PC-3 (cell line): Measurements from ENCODE around the gene CACNA1A. TPM values are rescaled to one million over a fixed set of nuclear protein-coding genes. Genes with fewer than 3 reads are reported as not detected.

Experiments used
- ATAC-seq: fragments of 200-7000 bp; cut with Tn5 transposase; 2 replicates; pipeline ENCODE4 v1.9.1; 2020; ENCODE audit warnings: mild to moderate bottlenecking, moderate library complexity
- BruUV-seq: library from RNA; stranded (reverse); fragments of 400-500 nt; replicated peaks from 2 replicates; lab custom pipeline; 2021; lab: Mats Ljungman, UMichigan
- CTCF ChIA-PET: fragments of 300-600 bp; sonication (Branson Sonifier 250); formaldehyde crosslinking; loops from one replicate; lab custom pipeline; 2022; ENCODE audit warnings: antibody characterized with exemption; lab: Charles Lee
- POLR2A ChIA-PET: fragments of 300-600 bp; sonication (Branson Sonifier 250); formaldehyde crosslinking; loops from one replicate; lab custom pipeline; 2022; ENCODE audit warnings: antibody characterized with exemption; ENCODE audit not compliant: unreplicated experiment; lab: Charles Lee
- DNase-seq: peaks from one replicate; pipeline ENCODE4 v3.0.0-alpha.2; 2015
- H2AFZ ChIP-seq: fragments of 300-600 bp; sonication (generic); 2 replicates; pipeline ENCODE4 v1.6.0; 2016; ENCODE audit warnings: antibody characterized with exemption, low read length
- H3F3A ChIP-seq: fragments of 300-600 bp; sonication (generic); one replicate; pipeline ENCODE4 v1.6.0; 2017; ENCODE audit warnings: antibody characterized with exemption, low read length, control low read depth, mild to moderate bottlenecking; ENCODE audit not compliant: unreplicated experiment
- H3K27ac ChIP-seq: fragments of 300-600 bp; sonication (generic); 2 replicates; pipeline ENCODE4 v1.5.1; 2016; ENCODE audit warnings: mild to moderate bottlenecking, low read length
- H3K27me3 ChIP-seq: fragments of 300-600 bp; sonication (generic); 2 replicates; pipeline ENCODE4 v1.6.1; 2016; ENCODE audit warnings: low read length, mixed read lengths
- H3K36me3 ChIP-seq: fragments of 300-600 bp; sonication (generic); 2 replicates; pipeline ENCODE4 v1.6.1; 2016; ENCODE audit warnings: low read depth, mixed run types, low read length, mixed read lengths
- H3K4me1 ChIP-seq: fragments of 300-600 bp; sonication (generic); 2 replicates; pipeline ENCODE4 v1.5.1; 2016; ENCODE audit warnings: low read length; ENCODE audit not compliant: insufficient read depth
- H3K4me2 ChIP-seq: fragments of 300-600 bp; sonication (generic); 2 replicates; pipeline ENCODE4 v1.6.0; 2016; ENCODE audit warnings: low read length
- H3K4me3 ChIP-seq: fragments of 300-600 bp; sonication (generic); 2 replicates; pipeline ENCODE4 v1.5.1; 2016; ENCODE audit warnings: mild to moderate bottlenecking, low read length, mixed read lengths
- H3K79me2 ChIP-seq: fragments of 300-600 bp; sonication (generic); 2 replicates; pipeline ENCODE4 v1.6.1; 2017; ENCODE audit warnings: low read length, mixed read lengths
- H3K9ac ChIP-seq: fragments of 300-600 bp; sonication (generic); 2 replicates; pipeline ENCODE4 v1.6.0; 2016; ENCODE audit warnings: mild to moderate bottlenecking, low read length
- H3K9me2 ChIP-seq: fragments of 300-600 bp; sonication (generic); replicated peaks from 2 replicates; pipeline ENCODE4 v1.6.1; 2016; ENCODE audit warnings: mixed run types, low read length, mixed read lengths
- H3K9me3 ChIP-seq: fragments of 300-600 bp; sonication (generic); 2 replicates; pipeline ENCODE4 v1.6.1; 2016; ENCODE audit warnings: low read length, mixed read lengths
- H4K20me1 ChIP-seq: fragments of 300-600 bp; sonication (generic); 2 replicates; pipeline ENCODE4 v1.6.1; 2016; ENCODE audit warnings: low read length, mixed read lengths
- EZH2 ChIP-seq: fragments of 300-600 bp; sonication (generic); IDR thresholded peaks from one replicate; pipeline ENCODE4 v1.6.1; 2017; ENCODE audit warnings: antibody characterized with exemption, mild to moderate bottlenecking, low read length; ENCODE audit not compliant: unreplicated experiment
- EZH2phosphoT487 ChIP-seq: fragments of 300-600 bp; sonication (generic); IDR thresholded peaks from 2 replicates; pipeline ENCODE4 v1.6.1; 2018; ENCODE audit warnings: mild to moderate bottlenecking, antibody characterized with exemption, low read length, borderline replicate concordance
- intact Hi-C: fragments of 100-400 bp; cut with micrococcal nuclease; formaldehyde crosslinking; loops from 2 replicates; pipeline ENCODE4 v1.9.0; 2023
- total RNA-seq: library from RNA; depleted of rRNA; stranded (reverse); fragments of >200 nt; gene quantifications from 2 replicates; pipeline ENCODE4 v1.2.3, GENCODE V29; 2014
- TF ChIP-seq, protein P1 (sequence below): fragments of 300-600 bp; sonication (generic); conservative IDR thresholded peaks from 2 replicates; pipeline ENCODE4 v1.5.1; 2017; ENCODE audit warnings: antibody characterized with exemption, low read depth, mild to moderate bottlenecking, low read length

Gene CACNA1A
- total RNA-seq, 1 experiment from 2014 or later: 0.62 TPM

DNA sequence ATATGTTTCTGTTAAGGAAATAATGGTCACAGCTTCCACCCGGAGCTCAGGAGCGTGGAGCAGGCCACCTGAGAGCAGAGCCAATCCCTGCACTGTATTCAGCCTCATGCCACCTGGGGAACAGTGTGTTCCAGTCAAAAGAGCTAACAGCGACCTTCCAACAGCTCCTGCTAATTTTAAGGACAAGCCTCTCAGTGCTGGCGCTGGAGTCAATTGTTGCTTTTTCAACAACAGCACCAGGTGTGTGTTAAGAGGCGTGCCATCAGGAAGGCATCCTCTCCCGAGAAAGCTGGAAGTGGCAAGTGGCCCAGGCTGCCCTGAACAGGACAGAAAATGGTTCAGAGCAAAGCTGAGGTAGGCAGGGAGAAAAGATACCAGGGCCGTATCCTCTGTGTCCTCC lies 102.0 kb downstream of the CACNA1A start:
- POLR2A ChIA-PET: no interaction called here
- H3K9ac ChIP-seq: no peak overlapping the region
- no peaks in the 10 kb centered on the region for H3K9me3 ChIP-seq
- intact Hi-C loops: no loop called here
- H3K27ac ChIP-seq: no peak overlapping the region
- TF ChIP-seq EZH2phosphoT487 (no peak), EZH2 (no peak)
- TF ChIP-seq, protein P1, sequence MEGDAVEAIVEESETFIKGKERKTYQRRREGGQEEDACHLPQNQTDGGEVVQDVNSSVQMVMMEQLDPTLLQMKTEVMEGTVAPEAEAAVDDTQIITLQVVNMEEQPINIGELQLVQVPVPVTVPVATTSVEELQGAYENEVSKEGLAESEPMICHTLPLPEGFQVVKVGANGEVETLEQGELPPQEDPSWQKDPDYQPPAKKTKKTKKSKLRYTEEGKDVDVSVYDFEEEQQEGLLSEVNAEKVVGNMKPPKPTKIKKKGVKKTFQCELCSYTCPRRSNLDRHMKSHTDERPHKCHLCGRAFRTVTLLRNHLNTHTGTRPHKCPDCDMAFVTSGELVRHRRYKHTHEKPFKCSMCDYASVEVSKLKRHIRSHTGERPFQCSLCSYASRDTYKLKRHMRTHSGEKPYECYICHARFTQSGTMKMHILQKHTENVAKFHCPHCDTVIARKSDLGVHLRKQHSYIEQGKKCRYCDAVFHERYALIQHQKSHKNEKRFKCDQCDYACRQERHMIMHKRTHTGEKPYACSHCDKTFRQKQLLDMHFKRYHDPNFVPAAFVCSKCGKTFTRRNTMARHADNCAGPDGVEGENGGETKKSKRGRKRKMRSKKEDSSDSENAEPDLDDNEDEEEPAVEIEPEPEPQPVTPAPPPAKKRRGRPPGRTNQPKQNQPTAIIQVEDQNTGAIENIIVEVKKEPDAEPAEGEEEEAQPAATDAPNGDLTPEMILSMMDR: no peak
- ATAC-seq (no peak), DNase-seq (no peak)
- no peaks in the 10 kb centered on the region for H3K79me2 ChIP-seq
- H2AFZ ChIP-seq: peak overlapping the region; percentile 13; the same call in 1 of the 2 replicates
- no peaks in the 10 kb centered on the region for H3K36me3 ChIP-seq
- H3K4me2 ChIP-seq: no peak overlapping the region
- no peak overlapping the region for H3K4me3 ChIP-seq
- no peaks in the 10 kb centered on the region for H3K9me2 ChIP-seq
- H4K20me1 ChIP-seq: no peaks in the 10 kb centered on the region
- peaks cover 20% of the 10 kb centered on the region for H3K4me1 ChIP-seq
- no TSS peak for BruUV-seq
- CTCF ChIA-PET: no interaction called here
- peaks cover 5% of the 10 kb centered on the region for H3F3A ChIP-seq
- no peaks in the 10 kb centered on the region for H3K27me3 ChIP-seq

DNA sequence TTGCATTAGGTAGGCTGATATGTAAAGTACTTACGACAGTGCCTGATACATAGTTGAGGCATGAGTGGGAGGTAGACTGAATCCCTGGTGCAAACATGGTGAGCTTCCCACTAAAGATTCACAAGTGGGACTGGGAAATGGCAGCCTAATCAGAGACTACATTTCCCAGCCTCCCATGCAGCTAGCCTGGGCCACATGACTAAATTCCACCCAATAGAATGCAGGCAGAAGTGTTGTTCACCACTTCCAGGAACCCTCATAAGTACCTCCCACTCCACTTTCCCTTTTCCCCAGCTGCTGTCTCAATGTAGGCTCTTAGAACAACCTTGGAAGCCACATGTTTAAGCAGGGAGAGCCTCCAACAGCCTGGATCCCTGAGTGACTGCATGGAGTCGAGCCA lies 104.9 kb downstream of the CACNA1A start:
- no peak overlapping the region for H3K4me2 ChIP-seq
- peaks cover 11% of the 10 kb centered on the region for H3F3A ChIP-seq
- H4K20me1 ChIP-seq: no peaks in the 10 kb centered on the region
- peak; percentile 61 for DNase-seq
- ATAC-seq: no peak
- H3K36me3 ChIP-seq: no peaks in the 10 kb centered on the region
- no peaks in the 10 kb centered on the region for H3K9me3 ChIP-seq
- no TSS peak for BruUV-seq
- no peaks in the 10 kb centered on the region for H3K27me3 ChIP-seq
- H3K27ac ChIP-seq: no peak overlapping the region
- no peak overlapping the region for H3K4me3 ChIP-seq
- CTCF ChIA-PET: no interaction called here
- no peaks in the 10 kb centered on the region for H3K9me2 ChIP-seq
- peaks cover 37% of the 10 kb centered on the region for H3K4me1 ChIP-seq
- no peak overlapping the region for H2AFZ ChIP-seq
- no peaks in the 10 kb centered on the region for H3K79me2 ChIP-seq
- no peak overlapping the region for H3K9ac ChIP-seq
- intact Hi-C loops: no loop called here
- POLR2A ChIA-PET: interaction anchor here (0.7 kb wide), 1 partner anchor 249 kb away, joined by 5 read pairs; no protein-coding TSS in a partner anchor
- TF ChIP-seq EZH2phosphoT487 (no peak), EZH2 (no peak)

DNA sequence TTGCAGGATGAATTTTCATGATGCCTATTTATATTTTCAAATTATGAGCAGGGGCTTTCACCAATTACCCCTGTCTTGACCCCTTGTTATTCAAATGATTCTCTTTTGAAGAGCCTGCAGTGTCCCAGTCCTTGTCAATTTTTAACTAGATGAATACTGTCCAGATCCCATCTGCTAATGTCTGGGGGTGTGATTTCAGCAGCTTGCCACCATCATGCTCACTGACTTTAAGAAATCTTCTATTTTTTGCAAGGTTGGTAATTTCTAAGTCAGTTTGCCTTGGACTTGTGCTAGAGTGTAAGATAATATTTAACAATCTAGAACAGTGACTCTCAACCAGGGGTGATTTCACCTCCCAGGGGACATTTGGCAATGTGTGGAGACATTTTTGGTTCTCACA lies 106.0 kb downstream of the CACNA1A start:
- TF ChIP-seq EZH2 (no peak), EZH2phosphoT487 (no peak)
- TF ChIP-seq, protein P1: no peak
- POLR2A ChIA-PET: no interaction called here

More for the DNA sequence above, 106.0 kb downstream of the CACNA1A start:
- Histone ChIP-seq H3K4me3 (no peak overlapping the region), H3K9me2 (no peaks in the 10 kb centered on the region), H3K36me3 (no peaks in the 10 kb centered on the region), H3K9ac (no peak overlapping the region), H3K4me1 (peaks cover 37% of the 10 kb centered on the region), H3K9me3 (no peaks in the 10 kb centered on the region), H3K27ac (peak overlapping the region; percentile 94), H3K4me2 (no peak overlapping the region), H2AFZ (no peak overlapping the region), H4K20me1 (no peaks in the 10 kb centered on the region), H3K79me2 (no peaks in the 10 kb centered on the region), H3K27me3 (no peaks in the 10 kb centered on the region), H3F3A (peaks cover 11% of the 10 kb centered on the region)
- intact Hi-C loops: no loop called here
- DNase-seq (no peak), ATAC-seq (no peak)
- CTCF ChIA-PET: interaction anchor here (0.5 kb wide), 1 partner anchor 236 kb away, joined by 4 read pairs; no protein-coding TSS in a partner anchor
- no TSS peak for BruUV-seq
